HepG2 (cell line): Measurements from ENCODE around the gene ZC3H7B. TPM values are rescaled to one million over a fixed set of nuclear protein-coding genes. Genes with fewer than 3 reads are reported as not detected.

Experiments
- BCL3 ChIP-seq: sonication (generic); formaldehyde crosslinking; IDR thresholded peaks from 2 replicates; pipeline ENCODE4 v1.5.1; 2020; ENCODE audit warnings: mild to moderate bottlenecking, missing genetic modification reagents, moderate library complexity
- CC2D1A ChIP-seq: sonication (generic); formaldehyde crosslinking; IDR thresholded peaks from 2 replicates; pipeline ENCODE4 v1.8.1; 2023; ENCODE audit warnings: mild to moderate bottlenecking, missing genetic modification reagents
- IRF2 ChIP-seq: IDR thresholded peaks from 2 replicates; pipeline ENCODE4 v1.6.1; 2018; ENCODE audit warnings: missing genetic modification reagents, missing compliant biosample characterization
- KLF12 ChIP-seq: sonication (generic); formaldehyde crosslinking; IDR thresholded peaks from 2 replicates; pipeline ENCODE4 v1.4.0; 2020; ENCODE audit warnings: missing genetic modification reagents, borderline replicate concordance
- MXD4 ChIP-seq: IDR thresholded peaks from 2 replicates; pipeline ENCODE4 v1.6.1; 2016; ENCODE audit warnings: mild to moderate bottlenecking, missing biosample characterization, missing genetic modification reagents
- NFIB ChIP-seq: sonication (generic); formaldehyde crosslinking; IDR thresholded peaks from 2 replicates; pipeline ENCODE4 v1.9.0; 2021; ENCODE audit warnings: missing genetic modification reagents, mild to moderate bottlenecking, borderline replicate concordance
- NFKB2 ChIP-seq: sonication (generic); formaldehyde crosslinking; IDR thresholded peaks from 2 replicates; pipeline ENCODE4 v1.4.0; 2020; ENCODE audit warnings: missing genetic modification reagents, borderline replicate concordance
- RBFOX2 ChIP-seq: fragments of 200-400 bp; formaldehyde crosslinking; IDR thresholded peaks from 2 replicates; pipeline ENCODE4 v1.6.1; 2017; ENCODE audit warnings: low read depth, mild to moderate bottlenecking, low read length
- SP2 ChIP-seq: sonication (generic); formaldehyde crosslinking; IDR thresholded peaks from 2 replicates; pipeline ENCODE4 v1.5.1; 2020; ENCODE audit warnings: mild to moderate bottlenecking, missing genetic modification reagents
- SRY ChIP-seq: sonication (generic); formaldehyde crosslinking; IDR thresholded peaks from 2 replicates; pipeline ENCODE4 v1.8.0; 2022; ENCODE audit warnings: mild to moderate bottlenecking, missing genetic modification reagents
- TRAFD1 ChIP-seq: sonication (generic); formaldehyde crosslinking; IDR thresholded peaks from 2 replicates; pipeline ENCODE4 v1.5.1; 2020; ENCODE audit warnings: missing genetic modification reagents, mild to moderate bottlenecking, borderline replicate concordance
- YEATS4 ChIP-seq: sonication (generic); formaldehyde crosslinking; IDR thresholded peaks from 2 replicates; pipeline ENCODE4 v1.4.0; 2020; ENCODE audit warnings: missing genetic modification reagents, borderline replicate concordance
- ZBTB39 ChIP-seq: sonication (generic); formaldehyde crosslinking; IDR thresholded peaks from 2 replicates; pipeline ENCODE4 v1.5.0; 2020; ENCODE audit warnings: missing genetic modification reagents
- ZFP41 ChIP-seq: sonication (generic); formaldehyde crosslinking; IDR thresholded peaks from 2 replicates; pipeline ENCODE4 v1.4.0; 2020; ENCODE audit warnings: mild to moderate bottlenecking, missing genetic modification reagents, borderline replicate concordance
- ZKSCAN8 ChIP-seq: IDR thresholded peaks from 2 replicates; pipeline ENCODE4 v1.6.1; 2016; ENCODE audit warnings: borderline replicate concordance, missing genetic modification reagents, missing compliant biosample characterization
- ZNF580 ChIP-seq: IDR thresholded peaks from 2 replicates; pipeline ENCODE4 v1.6.1; 2016; ENCODE audit warnings: low read depth, borderline replicate concordance
- ZNF589 ChIP-seq: sonication (generic); formaldehyde crosslinking; conservative IDR thresholded peaks from 2 replicates; pipeline ENCODE4 v1.8.0; 2022; ENCODE audit warnings: mild to moderate bottlenecking, moderate library complexity, missing genetic modification reagents
- ZNF644 ChIP-seq: IDR thresholded peaks from 2 replicates; pipeline ENCODE4 v1.6.1; 2016; ENCODE audit warnings: low read depth
- ZNF83 ChIP-seq: sonication (generic); formaldehyde crosslinking; IDR thresholded peaks from 2 replicates; pipeline ENCODE4 v1.4.0; 2020; ENCODE audit warnings: missing genetic modification reagents, mild to moderate bottlenecking, borderline replicate concordance
- ZUFSP ChIP-seq: sonication (generic); formaldehyde crosslinking; IDR thresholded peaks from 2 replicates; pipeline ENCODE4 v1.9.0; 2021; ENCODE audit warnings: missing genetic modification reagents, mild to moderate bottlenecking, borderline replicate concordance
- polyA plus RNA-seq, 8 experiments: library from polyadenylated mRNA; depleted of rRNA in 3 of 8; stranded (reverse) in 7 of 8; unstranded in 1 of 8; fragments of >200 nt; fragmentation: Illumina TruSeq in 4 of 8; extraction: Trizol in 4 of 8; gene quantifications; 2 replicates each; pipeline versions ENCODE4 v1.2.1 to v1.2.3, GENCODE V29; 2011 to 2016; ENCODE audit warnings: low read depth in 4 of 8, missing spikeins in 1 of 8, mixed read lengths in 1 of 8; ENCODE audit not compliant: insufficient read depth in 1 of 8
- total RNA-seq, 5 experiments: library from RNA; depleted of rRNA; stranded (reverse); fragments of >200 nt; fragmentation: Illumina TruSeq; extraction: Trizol; gene quantifications; 2 replicates each; pipeline ENCODE4 v1.2.3, GENCODE V29; 2016; ENCODE audit warnings: low read depth in 1 of 5

ZC3H7B gene
- total and polyA plus RNA-seq, 2 of the 13 experiments (the other 11 are each of a cell fraction or from before 2014, with no cell fraction given), result 26.4 to 37.2 TPM

- TF ChIP-seq ZNF644 (CRISPR knock-in tag) (no peak), MXD4 (0 out of 2 replicates have a peak, but pooled peaks have one; percentile 9), IRF2 (CRISPR knock-in tag) (peak; percentile 45; the same call in 1 of the 2 replicates), TRAFD1 (CRISPR knock-in tag) (no peak), ZKSCAN8 (peak; percentile 60; the same call in 1 of the 2 replicates), ZNF580 (CRISPR knock-in tag) (no peak), ZNF83 (CRISPR knock-in tag) (no peak), ZBTB39 (CRISPR knock-in tag) (no peak), NFKB2 (CRISPR knock-in tag) (no peak), ZUFSP (CRISPR knock-in tag) (no peak), YEATS4 (CRISPR knock-in tag) (peak; percentile 55; the same call in 1 of the 2 replicates), RBFOX2 (peak; percentile 48; the same call in 1 of the 2 replicates), CC2D1A (CRISPR knock-in tag) (no peak), ZNF589 (CRISPR knock-in tag) (no peak), SRY (no peak), SP2 (CRISPR knock-in tag) (no peak), KLF12 (CRISPR knock-in tag) (no peak), ZFP41 (no peak), NFIB (CRISPR knock-in tag) (no peak), BCL3 (CRISPR knock-in tag) (no peak)
Measured at GRCh38 chr22:41288245-41288946, 12.9 kb upstream of the ZC3H7B start (continued).
